ENCODE results near the gene MOK.

MOK gene

DNA sequence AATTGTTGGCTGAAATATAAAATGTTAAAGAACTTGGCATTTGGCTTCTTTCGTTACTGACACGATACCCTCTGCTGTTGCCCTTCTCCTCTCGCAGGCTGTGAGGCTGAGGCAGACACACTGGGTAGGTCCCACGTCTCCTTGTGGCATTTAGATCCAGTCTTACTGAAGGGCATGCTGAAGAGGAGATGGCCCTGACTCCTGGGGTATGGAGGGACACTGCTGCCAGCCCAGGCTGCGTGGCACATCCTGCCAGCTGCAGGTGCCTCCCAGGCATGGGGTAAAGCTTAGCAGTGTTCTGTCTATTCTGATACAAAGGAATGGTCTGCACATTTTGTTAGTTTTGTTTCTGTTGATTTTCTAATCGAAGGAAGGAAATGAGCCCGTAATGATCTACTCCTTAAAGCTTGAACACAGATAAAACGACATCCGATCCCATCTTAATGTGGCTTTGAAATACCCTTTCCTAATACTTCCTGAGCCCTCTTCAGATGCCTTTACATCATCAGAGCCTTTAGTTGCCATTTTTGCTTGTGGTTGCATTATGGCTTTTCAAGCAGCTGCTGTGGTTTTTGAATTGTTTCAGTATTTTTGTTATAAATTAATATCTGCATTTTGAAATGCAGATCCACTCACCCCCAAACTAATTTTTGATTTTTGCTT, 104.1 kb downstream of the MOK start:
- no peak for DNase-seq

DNA sequence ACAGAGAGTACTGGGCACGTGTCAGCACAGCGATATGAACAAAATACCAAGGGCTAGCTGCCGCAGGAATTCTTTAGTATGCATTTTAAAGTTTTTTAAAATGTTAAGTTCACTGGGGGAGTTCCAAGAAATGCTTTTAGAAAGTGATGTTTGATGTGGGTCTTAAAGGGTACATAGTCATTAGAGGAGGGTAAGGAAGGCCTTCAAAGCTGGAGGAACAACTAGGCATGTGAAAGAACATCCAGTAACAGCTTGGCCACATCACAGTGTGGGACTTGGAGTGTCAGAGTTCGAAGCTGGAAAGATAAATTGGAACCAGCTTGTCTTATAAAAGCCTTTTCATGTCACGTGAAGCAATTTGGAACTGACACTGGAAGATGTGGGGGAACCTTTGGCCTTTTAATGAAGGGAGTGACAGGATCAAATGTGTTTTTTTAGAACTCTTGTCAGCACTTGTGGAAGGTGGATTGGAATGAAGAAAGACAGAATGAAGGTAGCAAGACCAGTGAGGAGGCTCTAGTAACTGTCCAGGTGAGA, 107.6 kb downstream of the MOK start:
- DNase-seq, result no peak

DNA sequence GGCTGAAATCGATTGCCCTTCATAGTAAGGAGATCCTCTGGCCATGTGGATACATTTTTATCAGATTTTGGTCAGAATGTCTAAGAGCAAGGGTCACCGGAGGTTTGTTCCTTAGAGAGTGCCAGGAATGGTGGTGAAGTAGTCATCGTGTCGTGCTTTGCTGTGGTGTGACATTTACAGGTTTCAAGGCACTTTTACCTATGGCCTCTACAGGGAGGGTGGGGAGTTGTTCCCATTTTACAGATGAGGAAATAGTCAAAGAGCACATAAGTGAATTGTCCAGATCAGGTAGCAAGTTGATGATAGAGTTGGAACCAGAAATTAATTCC, 108.1 kb downstream of the MOK start:
- DNase-seq, result no peak

DNA sequence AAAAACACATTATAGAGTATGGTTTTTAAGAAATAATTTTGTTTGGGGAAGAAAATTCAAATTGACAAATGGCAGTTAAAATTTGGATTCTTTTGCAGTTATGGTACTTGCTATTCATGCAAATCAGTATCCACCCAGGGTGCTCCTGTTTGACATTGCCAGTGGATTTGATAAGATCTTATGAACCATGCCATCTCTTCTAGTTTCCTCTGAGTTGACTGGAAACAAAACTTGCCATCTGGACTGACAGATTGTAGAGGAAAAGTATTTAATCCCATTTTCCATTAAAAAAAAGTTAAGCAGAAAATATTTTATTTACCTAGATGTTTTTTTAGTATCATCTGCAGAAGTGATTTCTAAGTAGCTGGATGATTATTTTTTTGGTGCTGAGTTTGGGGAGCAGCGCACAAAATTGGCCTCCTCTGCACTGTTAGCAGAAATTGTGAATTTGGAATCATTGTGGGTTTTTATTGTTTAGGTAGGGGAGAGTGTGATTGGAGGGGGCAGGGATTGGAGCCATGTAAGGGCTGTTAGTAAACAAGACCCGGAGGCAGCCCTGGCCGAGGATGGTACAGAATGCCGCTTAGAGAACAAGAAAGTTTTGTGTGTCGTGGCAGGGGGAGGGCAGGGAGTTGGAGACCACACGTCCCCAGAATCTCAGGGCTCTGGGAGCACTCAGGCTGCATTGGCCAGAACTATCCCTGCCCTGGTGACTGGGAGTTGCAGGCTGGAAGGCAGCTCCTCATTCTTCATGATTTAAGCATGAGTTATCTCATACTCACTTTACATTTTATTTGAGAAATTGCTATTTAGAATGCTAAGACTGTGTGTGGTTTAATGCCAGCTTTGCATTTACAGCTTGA, 108.7 kb downstream of the MOK start:
- no peak for DNase-seq

- no peak for DNase-seq
These were observed 109.5 kb downstream of the MOK start for GRCh38 chr14:102195446-102195845.

GRCh38 chr14:102194856-102195255, 110.1 kb downstream of the MOK start:
- no peak for DNase-seq

GRCh38 chr14:102192840-102193502, 112.0 kb downstream of the MOK start:
- no peak for DNase-seq

- no peak for DNase-seq
These were observed 115.1 kb downstream of the MOK start for GRCh38 chr14:102189874-102190273.

GRCh38 chr14:102188187-102188586, 116.8 kb downstream of the MOK start:
- DNase-seq, result no peak

DNA sequence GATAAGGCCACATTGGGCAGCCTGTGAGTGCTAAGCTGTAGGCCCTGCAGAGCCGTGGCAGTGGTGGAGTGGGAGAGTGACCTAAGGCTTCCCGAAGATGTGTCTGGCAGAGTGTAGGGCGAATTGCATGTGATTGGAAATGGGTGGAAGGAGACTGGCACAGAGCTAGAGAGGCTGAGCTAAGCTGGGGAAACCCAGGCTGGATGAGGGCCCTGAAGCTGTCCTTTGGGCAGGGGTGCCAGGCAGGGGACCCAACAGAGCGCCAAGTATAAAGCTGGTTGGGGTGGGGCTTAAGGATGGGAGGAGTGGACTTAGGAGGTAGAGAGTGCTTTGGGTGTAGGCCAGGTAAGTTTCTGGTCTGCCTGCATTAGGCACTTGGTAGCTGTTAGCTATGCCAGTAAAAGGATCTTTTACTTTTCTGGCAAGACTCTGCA, 117.4 kb downstream of the MOK start:
- no peak for DNase-seq

- no peak for DNase-seq
These were observed 117.9 kb downstream of the MOK start for GRCh38 chr14:102187044-102187443.

DNA sequence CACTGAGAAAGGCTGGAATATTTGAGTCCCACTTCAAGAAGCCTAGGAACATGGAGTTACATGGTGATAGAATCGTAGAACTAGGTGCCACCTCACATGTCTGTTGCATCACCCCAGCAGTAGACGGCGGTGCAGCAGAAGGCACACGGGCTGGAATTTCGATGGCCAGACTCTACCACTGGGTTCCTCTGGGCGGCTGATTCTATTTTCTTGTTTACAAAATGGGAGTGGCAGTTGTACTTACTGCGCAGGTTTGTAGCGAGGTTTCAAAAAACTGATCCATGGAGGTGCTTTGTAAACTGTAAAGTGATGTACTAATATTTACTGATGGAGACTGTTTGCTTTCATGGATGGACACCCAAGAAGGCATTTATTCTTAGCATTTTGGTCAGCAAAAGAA, 119.6 kb downstream of the MOK start:
- DNase-seq, result no peak

DNA sequence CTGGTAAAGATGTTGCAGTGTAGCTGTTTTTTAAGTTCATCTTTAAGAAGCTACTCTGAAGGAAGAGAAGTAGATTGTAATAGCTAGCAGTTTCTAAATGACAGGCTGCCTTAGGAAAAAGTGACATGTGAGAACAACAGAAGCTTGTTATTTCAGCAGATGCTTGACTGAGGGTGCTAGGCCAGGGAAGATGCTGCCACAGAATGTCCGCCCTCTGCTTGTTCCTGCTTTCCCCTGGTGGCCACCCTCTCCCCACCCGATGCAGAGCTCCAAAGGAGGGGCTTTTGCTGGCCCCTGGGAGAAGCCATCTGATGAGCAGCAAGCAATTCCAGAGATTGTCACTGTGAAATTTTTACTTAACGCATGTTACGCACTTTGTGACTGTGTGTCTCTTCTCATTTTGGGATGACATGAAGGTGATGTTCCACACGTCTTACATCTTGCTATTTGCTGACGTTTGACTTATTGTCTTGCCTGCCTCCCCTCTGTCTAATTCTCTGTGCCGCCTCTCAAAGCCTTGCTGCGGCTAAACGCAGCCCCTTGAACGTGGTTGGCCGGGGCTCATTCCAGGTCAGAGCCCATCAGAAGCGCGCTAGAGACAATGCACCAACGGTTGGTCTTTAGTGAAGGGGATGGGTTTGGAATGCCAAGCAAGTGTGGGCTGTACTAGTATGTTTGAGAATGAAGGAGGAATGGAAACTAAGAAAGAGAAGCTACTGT, 120.5 kb downstream of the MOK start:
- DNase-seq, result peak; percentile 34

DNA sequence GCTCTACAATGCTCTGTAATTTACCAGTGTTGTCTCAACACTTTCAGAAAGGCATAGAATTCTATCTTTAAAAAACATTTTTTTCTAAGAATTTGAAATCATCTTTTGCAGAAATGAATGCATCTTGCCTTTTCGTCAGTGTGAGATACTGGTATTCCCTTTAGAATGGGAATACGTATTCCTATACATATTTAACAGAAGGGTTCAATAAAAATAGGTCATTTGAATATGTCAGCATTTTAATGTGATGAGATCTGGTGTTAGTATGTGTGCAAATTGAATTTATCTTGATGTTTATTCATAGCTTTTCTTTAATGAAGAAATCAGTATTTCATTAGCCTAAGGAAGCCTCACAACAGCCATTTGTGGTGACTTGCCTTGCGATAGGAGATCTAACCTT, 121.1 kb downstream of the MOK start:
- no peak for DNase-seq

DNA sequence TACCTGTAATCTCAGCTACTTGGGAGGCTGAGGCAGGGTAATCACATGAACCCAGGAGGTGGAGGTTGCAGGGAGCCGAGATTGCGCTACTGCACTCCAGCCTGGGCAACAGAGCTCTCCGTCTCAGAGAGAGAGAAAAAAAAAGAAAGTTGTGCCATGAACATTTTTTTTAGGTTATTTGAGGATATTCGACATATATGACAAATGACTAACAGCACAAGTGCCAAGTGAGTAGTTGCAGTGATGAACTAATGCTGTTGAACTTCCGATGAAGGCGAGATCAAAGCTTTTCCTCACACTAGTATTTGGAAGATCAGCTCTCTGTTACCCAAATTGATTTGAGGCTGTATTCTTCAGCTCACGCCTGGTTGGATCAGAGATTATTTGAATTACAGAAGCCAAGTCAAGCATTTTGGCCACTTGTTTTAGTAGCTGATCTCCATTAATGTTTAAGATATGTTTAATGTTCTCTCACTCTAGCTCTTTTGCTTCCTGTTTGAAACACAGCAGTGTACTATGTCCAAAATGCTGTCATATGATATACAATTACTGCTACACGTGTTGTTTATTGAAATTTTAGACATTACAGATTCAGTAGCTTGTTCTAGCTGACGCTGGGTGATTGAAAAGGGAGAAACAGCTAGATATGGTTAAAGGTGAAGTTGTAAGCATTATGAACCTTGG, 121.9 kb downstream of the MOK start:
- DNase-seq, result no peak

DNA sequence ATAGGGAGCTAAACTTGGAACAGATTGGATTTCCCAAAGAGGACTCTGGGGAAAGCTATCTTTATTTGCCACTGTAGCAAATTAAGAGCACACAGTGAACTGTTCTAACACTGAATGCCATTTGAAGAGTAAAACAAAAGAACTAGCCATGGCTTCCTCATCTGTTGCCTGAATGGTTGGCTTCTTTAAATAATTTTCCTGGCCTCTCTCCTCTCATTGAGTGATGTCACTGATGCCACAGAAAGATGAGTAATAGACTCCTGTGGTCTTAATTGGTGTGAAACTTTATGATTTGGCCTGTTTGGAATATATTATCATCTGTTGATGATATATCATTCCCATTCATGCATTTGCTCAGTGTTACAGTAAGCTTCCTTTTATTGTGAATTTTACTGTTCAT, 122.8 kb downstream of the MOK start:
- no peak for DNase-seq

DNA sequence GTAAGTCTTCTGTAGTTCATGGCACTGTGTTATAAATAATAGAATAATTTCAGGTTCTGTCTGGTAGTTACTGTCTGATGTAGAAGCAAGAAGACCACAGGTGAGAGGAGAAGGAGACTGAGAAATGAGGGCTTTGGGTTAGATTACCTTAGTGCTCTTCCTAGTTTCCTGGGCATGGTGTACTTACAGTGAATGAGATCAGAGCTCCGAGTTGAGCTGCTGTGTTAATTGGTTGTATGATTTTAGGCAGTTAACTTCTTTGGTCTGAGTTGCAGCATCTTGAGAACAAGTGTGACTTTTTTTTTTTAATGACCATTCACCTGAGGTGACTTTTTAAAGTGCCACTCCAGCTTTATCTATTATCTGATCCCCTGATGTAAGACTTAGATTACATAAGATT, 123.8 kb downstream of the MOK start:
- no peak for DNase-seq

GRCh38 chr14:102180248-102180998, 124.5 kb downstream of the MOK start:
- no peak for DNase-seq
